ENCODE measurements around the gene CHST11.
"Not testable (repeated sequence)": the region's sequence is repeated elsewhere in the genome, so short reads cannot be mapped to it uniquely, and the experiment has no call there.

The CHST11 gene

DNA sequence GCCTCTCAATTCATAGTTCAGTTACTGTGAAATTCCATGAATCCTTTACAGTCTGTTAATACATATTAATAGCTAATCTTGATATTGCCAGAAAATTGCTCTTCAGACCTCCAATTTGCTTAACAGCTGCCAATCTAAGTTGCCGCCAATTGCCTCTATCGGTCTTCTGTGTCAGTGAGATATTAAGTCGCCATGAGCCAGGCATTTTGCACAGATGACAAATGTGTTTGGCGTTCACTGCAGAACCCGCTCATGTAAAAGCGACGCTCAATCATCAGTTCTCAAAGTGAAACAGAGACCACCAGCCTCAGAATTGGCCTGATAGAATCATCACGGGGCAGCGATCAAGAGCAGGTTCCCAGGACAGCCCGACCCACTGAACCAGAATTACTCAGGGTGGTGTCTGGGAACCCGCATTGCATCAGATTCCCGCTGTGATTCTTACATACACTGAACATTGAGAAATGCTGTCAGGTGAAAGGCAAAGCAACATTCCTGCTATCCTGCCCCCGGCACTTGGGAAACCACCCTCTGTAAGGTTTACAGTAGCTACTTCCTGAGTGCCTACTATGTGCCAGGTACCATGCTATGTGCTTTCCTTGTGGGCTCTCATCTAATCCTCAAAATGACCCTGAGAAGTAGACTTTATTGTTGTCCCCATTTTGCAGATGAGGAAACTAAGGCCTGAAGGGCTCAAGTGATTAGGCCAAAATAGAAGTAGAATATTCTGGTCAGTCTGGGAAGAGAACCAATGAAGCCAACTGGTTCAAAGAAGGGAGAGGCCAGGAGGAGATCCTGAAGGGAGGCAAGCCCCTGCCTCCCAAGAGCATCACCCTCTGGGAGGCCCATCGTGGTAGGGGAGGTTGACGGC lies 285.0 kb downstream of the CHST11 start:
- DNase-seq (ENCODE audit: low read depth) = peak; percentile 46

DNA sequence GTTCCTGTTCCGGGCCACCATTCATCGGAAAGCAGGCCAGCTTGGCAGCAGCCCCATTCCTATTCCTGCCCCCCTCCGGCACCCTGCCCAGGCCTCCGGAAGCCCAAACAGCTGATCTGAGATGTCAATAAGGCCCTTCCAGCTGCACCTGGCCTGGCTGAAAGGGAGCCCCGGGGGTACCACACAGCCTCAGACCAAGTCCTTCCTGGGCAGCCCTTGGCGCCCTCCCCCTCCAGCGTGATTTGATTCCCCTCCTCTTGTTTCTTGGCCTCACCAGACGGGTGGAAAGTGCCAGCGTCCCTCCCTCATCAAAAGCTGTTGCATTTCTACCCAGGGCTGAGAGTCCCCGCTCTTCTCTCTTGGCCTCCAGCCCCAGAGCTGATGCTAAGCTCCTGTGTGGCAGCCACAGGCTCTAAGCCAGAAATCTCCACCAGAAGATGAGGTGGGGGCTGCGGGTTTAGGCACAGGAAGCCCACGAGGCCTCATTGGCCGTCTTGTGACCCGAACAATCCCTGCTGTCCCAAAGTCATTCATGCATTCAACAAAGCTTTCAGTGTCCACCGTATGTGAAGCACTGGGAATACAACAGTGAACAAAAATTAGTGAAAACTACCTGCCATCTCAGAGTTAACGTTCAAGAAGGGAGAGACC lies 285.9 kb downstream of the CHST11 start:
- DNase-seq (ENCODE audit: low read depth) = no peak

DNA sequence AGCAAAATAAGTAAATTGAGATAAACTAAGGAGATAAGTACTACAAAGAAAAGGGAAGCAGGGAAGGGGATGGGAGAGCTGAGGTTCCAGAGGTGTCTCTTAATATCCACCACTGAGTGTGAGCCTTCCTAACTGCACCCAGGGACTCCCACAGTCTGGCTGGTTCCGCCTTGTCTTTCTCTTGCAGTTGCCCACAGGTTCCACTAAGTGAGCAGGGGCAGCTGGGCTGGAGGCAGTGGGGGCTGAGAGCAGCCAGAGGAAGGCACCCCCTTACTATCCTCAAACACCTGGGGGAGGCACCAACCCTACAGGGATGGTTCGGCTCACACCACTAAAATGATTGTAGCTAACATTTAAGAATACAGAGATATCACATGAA lies 286.4 kb downstream of the CHST11 start:
- DNase-seq (ENCODE audit: low read depth) = no peak

DNA sequence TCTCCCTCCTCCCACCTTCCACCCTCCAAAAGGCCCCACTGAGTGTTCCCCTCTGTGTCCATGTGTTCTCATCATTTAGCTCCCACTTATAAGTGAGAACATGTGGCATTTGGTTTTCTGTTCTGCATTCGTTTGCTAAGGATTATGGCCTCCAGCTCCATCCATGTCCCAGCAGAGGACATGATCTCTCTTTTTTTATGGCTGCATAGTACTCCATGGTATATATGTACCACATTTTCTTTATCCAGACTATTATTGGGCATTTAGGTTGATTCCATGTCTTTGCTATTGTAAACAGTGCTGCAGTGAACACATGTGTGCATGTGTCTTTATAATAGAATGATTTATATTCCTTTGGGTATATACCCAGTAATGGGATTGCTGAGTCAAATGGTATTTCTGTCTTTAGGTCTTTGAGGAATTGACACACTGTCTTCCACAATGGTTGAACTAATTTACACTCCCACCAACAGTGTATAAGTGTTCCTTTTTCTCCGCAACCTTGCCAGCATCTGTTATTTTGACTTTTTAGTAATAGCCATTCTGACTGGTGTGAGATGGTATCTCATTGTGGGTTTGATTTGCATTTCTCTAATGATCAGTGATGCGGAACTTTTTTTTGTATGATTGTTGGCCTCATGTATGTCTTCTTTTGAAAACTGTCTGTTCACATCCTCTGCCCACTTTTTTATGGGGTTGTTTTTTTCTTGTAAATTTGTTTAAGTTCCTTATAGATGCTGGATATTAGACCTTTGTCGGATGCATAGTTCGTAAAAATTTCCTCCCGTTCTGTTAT lies 287.2 kb downstream of the CHST11 start:
- DNase-seq (ENCODE audit: low read depth) = not testable (repeated sequence)

DNA sequence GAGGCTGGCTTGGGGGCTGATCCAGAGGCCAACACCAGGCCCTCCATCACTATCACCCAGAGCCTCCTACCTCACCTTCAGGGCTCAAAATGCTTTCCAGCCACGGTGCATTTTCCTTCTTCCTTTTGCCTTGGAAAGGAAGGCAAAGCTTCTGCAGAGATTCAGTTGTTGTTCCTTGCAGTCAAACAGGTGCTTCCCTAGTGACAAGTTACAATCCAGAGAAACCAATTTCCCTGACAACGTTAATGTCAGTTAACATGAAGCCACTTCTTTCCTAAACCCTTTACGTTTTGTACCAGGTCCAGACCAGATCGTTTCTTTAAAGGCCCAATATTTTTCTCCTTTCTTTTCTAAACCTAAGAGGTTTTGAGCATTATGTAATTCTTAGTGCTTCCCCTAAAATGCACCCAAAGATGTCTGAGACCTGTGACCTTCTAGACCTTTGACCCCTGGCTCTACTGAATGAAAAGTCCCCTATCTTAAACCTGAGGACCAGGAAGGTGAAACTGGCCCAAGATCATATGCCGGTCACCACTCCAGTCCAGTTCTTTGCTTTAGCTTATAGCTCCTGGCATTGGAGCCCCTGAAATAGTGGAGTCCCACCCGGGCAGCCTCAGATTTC lies 289.8 kb downstream of the CHST11 start:
- DNase-seq (ENCODE audit: low read depth) = no peak

DNA sequence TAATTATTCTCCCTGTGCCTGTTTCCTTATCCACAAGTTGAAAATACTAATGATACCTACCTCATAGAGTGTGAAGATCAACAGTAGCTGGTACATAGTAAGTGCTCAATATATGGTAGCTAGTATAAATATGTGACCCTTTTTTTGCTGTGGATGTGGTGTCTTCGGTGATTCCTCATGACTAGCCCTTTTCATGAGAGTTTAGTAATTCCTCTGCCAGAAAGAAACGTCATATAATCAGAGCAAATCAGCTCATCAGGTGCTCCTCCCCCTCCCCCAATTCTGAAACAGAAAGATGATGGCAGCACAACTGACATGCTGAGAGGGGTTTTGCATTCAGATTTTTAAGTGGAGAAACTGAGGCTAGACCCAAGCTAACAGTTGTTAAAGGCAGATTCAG lies 290.6 kb downstream of the CHST11 start:
- DNase-seq (ENCODE audit: low read depth) = no peak

DNA sequence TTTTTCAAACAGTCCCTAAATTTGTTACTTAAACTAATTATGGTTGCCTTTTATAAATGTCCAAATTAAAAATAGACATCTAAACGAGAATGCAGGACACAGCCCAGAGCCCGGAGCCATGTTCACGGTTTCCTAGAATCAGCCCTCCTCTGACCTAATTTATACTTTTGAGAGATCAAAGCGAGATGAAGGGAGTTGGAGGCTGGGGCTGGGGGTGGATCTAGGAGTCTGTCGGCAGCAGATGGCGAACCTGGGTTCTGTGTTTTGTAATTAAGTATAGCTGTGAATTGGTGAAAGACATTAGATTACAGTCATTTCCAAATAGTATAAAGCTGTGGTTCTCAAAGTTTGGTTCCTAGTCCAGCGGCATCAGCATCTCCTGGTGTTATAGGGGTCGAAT lies 291.2 kb downstream of the CHST11 start:
- DNase-seq (ENCODE audit: low read depth) = no peak

DNA sequence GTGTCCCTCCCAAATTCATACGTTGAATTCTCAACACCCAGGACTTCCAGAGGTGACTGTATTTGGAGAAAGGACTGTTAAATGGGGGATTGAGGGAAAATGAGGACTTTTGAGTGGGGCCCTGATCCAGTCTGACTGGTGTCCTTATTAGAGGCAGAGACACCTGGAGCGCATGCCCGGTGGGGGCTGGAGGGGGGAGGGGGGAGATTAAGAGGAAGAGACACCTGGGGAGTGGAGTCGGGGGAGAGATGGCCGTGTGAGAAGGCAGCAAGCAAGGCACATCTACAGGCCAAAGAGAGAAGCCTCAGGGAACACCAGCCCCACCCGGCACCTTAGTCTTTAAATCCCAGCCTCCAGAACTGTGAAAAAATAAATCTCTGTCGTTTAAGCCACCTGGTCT lies 291.6 kb downstream of the CHST11 start:
- no peak for DNase-seq (ENCODE audit: low read depth)

DNA sequence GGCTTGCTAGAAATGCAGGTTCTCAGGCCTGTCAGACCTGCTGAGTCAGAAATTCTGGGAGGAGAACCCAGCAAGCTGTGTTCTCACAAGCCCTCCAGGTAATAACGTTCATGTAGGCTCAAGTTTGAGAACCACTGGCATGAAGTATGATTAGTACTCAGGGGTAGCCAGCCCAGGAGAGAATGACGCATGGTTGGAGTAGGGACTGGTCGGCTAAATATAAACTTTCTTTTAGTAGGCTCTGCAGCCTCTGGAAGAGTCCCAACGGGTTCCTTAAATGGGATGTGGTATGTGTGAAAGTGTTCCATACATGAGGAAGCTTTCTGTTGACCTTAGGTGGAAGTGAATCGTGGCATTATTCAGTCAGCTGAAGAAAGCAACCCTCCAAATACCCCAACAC lies 292.0 kb downstream of the CHST11 start:
- peak; percentile 12 for DNase-seq (ENCODE audit: low read depth)

DNA sequence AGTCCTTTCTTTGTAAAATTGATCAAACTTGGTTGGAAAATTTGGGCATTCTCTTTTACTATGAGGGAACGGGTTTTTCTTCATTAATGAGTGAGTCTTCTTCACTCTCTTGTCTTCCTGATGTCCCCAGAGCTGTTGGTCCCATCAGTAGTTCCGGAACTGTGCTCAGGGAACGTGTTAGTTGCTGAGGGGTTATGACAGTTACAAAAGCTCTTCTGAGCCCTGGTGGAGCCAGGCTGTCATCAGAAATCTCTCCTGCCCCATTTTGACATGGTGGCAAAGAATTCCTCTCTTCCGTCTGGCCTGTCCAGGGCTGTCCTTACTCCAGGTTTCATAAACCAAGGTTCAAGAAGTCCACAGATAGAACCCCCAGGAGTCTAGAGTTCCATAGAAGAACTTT lies 292.8 kb downstream of the CHST11 start:
- DNase-seq (ENCODE audit: low read depth) = no peak

DNA sequence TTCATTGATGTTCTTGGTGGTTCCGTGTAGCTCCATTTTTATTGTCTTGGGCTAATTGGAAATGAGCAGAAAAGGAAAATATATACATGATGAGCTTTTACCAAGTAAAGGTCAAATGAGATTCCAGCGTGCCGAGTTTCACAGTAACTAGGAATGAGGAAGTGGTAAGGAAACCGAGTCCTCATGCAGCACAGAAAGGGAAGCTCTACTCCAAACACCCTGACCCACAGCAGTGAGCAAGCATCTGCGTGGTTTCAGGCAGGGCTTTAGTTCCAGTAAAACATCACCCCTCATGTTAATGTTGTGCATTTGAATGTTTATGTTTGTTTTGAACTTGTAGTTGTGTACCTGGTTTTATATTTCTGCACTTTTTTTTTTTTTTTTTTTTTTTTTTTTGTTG lies 293.3 kb downstream of the CHST11 start:
- peak; percentile 72 for DNase-seq (ENCODE audit: low read depth)

DNA sequence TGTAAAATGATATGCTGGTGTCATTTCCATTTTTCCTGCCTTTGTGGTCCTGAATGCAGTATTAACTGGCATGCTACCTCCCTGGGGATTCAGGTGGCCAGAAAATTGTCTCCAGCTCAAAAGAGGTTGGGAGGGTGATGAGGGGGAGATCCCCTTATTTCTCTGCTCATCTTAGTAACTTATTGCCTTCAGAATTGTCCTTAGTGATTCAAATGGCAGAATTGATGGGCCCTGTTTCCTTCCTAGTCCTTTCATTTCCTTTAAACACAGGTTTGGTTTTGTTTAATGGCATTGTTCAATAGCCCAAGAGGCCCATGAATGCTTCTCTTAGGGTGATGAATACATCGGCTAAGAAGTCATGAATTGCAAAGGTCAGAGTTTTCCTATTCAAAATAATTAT lies 294.4 kb downstream of the CHST11 start:
- DNase-seq (ENCODE audit: low read depth) = no peak

DNA sequence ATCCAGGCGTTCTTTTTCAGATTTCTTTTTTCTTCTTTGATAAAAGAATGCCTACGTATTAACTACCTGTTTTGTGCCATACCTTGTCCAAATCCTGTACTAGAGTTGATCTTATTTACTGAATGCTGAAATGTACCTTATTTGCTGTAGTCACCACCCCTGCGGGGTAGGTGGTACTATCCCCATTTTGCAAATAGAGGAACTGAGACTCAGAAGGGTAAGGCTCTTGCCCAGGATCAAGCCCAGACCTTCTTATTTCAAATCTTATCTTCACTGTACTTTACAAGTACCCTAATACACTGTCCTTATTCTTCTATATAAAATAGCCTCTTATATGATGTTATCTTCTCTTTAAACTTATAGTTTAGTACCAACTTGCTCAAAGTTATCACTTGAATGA lies 294.8 kb downstream of the CHST11 start:
- no peak for DNase-seq (ENCODE audit: low read depth)

DNA sequence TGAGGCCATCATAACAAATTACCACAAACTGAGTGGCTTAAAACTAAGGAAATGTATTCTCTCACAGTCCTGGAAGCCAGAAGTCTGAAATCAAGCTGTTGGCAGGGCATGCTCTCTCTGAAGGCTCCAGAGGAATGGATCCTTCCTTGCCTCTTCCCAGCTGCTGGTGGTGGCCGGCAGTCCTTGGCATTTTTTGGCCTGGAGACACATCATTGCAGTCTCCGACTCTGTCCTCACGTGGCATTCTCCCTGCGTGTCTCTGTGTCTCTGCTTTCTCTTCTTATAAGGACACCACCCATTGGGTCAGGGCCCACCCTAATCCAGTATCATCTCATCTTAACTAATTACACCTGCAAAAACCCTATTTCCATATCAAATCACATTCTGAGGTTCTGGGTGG lies 295.3 kb downstream of the CHST11 start:
- no peak for DNase-seq (ENCODE audit: low read depth)

DNA sequence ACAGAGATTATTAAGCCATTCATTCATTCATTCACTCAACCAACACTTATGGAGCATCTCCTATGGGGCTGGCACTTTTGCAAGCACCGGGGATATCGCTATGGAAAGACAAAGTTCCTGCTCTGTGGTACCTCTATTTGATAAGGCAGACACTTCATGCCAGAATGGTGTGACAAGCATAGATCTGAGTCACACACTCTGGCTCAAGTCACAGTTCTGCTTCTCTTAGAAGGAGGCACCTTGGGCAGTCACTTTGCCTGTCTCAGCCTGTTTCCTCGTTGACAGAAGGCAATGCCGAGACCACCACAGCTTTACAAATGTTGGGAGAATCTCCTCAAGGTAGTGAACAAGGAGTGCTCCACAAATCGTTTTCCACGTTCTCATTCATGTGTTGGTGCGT lies 296.1 kb downstream of the CHST11 start:
- DNase-seq (ENCODE audit: low read depth) = no peak

DNA sequence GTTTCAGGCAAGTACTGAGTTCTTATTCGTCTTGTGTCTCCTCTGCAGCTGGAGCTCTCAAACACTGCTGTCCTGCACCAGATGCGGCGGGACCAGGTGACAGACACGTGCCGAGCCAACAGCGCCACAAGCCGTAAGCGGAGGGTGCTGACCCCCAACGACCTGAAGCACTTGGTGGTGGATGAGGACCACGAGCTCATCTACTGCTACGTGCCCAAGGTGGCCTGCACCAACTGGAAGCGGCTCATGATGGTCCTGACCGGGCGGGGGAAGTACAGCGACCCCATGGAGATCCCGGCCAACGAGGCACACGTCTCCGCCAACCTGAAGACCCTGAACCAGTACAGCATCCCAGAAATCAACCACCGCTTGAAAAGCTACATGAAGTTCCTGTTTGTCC lies 300.2 kb downstream of the CHST11 start:
- no peak for DNase-seq (ENCODE audit: low read depth)

DNA sequence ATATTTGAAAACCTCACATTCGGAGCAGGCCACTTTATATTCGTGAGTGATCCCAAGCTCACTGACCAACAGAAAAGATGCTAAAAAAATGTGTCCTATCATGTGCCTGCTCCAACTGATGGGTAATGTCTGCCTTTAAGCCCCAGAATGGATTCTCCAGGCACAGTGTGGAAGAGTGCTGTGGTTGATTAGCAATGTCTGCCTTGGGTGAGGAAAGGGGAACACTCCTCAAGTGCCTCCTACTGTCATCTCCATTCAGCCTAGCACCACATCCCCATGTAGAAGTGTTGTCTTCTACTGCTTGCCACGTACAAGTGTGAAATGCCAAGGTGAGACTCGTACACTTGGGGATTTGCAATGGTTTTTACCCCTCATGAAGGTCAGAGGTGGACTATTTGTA lies 302.0 kb downstream of the CHST11 start:
- DNase-seq (ENCODE audit: low read depth) = no peak

DNA sequence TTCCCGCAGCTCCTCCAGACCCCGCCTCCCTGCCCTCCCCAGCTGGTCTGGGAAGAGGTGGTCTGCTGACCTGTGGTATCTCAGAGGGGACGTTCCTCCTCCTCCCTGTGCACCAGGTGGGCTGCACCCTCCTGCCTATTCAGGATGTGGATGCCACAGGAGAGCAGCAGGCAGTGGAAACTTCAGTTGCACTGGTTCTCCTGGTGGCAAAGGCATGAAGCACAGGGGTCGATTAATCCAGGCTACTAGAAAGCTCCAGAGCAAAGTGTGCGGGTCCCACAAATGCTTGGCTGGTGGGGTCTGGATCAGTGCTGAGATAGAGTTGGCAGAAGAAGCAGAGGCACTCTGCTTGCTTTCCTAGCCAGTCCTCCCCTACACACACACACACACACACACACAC lies 304.3 kb downstream of the CHST11 start:
- DNase-seq (ENCODE audit: low read depth) = no peak

DNA sequence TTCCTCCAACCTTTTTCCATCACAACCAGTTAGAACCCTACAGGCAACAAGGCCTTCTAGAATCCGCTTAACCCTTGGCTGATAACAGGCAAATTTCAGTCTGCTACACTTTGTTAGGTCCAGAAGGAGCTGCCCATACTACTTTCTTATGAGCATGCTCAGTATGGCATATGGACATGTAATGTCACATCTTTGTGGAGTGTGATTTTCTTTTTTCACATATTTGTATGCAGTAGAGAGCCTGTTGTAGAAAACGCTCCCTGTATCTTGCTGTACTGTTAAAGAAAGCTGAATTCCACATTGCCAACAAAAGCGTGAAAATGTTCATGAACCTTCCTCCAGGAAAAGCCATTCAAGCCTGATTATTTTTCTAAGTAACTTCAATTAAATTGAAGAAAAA lies 304.9 kb downstream of the CHST11 start:
- DNase-seq (ENCODE audit: low read depth) = no peak

DNA sequence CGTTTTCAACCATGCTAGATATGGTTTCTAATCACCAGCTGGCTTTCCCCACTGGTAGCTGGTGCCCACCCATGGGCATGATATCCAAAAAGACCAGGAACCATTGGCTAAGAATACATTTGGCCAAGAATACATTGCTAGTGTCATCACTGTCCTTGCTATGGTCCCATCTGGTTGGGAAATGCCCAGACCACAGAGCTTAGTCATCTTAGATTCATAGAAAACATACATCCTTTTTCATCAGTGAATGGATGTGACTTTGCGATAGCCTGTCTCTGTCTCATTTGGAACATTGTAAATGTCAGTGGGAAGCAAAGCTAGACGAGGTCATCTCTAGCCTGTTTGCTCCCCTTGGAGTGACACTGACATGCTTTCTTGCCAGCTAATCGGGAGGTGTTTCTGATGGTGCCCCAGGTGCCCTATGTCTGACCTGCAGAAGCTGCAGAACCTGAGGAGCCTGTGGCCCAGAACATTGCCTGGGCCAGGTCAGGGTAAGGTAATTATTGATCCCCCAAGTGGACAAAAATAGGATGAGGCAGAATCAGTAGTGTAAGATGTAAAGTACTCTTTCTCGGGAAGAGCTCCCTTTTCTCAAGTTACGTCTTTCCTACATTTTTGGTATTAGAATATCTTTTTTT lies 306.5 kb downstream of the CHST11 start:
- peak; percentile 3 for DNase-seq (ENCODE audit: low read depth)

DNA sequence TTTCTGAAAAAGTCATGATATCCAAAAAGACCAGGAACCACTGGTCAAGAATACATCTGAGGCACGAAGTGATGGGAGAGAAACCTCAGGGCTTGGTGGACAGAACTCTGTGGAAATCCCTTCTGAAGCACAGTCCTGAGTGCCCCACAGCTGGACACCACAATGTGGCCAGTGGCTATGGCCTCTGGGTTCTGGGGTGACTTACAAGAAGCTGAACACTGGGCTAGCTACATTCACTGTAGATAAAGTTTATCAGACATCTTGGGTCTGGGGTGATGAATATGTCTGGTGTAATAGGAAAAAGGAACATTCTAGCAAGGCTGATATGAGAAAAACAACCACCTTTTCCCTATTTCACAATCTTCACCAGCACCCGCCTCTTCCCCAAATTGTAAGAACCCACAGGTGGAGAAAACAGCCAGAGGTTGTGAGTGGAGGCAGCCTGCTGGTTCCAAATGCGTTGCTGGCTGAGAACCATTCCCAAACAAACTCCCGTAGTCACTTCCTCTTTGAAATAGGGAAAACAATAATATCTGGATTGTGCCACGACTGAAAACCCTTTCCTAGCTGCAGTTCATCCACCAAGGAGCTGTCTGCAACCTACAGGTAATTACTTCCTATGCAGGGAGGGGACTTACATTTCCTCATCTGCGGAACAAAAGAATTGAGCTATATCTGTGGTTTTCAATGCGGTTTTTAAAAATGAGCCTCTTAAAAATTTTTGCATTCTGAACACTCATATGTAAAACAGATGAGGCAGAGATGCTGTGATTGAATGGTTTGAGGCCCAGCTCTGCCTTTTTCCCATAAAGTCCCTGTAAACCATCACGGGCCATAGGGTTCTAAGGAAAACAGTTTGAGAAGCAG lies 307.7 kb downstream of the CHST11 start:
- no peak for DNase-seq (ENCODE audit: low read depth)
